DMS153 treated with DMSO at 0.1 percent for 48 hours (cell line): Measurements from ENCODE around the gene GJD4.

Experiments
- DNase-seq: peaks from one replicate; lab custom pipeline; 2025; ENCODE audit not compliant: unreplicated experiment; lab: John Stamatoyannopoulos, UW

The GJD4 gene

DNA sequence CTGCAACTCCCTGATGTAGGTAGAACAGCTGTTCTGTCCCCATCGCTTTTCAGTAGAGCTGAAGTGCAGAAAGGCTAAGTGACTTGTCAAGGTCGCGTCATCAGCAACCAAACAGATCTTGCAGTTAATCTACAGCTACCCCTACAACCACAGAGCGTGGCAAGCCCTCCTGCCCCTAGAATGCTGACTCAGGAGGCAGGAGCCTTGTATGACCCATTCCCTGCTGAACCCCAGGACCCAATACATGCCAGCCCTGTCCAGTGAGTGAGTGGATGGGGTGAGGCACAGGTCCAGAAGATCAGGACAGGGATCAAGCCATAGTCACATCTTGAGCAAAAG lies 26.6 kb upstream of the GJD4 start:
- no peak for DNase-seq

DNA sequence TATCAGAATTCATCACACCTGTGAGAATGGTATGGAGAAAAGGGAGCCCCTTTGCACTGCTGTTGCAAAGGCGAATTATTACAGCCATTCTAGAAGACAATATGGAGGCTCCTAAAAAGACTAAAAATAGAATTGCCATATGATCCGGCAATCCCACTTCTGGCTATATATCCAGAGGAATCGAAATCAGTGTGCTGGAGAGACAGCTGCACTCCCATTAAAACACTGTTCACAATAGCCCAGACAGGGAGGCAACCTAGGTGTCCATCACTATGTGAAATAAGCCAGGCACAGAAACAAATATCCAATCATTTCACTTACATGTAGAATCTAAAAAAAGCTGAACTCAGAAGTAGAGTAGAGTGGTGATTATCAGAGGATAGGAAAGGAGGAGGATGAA lies 26.0 kb upstream of the GJD4 start:
- no peak for DNase-seq

DNA sequence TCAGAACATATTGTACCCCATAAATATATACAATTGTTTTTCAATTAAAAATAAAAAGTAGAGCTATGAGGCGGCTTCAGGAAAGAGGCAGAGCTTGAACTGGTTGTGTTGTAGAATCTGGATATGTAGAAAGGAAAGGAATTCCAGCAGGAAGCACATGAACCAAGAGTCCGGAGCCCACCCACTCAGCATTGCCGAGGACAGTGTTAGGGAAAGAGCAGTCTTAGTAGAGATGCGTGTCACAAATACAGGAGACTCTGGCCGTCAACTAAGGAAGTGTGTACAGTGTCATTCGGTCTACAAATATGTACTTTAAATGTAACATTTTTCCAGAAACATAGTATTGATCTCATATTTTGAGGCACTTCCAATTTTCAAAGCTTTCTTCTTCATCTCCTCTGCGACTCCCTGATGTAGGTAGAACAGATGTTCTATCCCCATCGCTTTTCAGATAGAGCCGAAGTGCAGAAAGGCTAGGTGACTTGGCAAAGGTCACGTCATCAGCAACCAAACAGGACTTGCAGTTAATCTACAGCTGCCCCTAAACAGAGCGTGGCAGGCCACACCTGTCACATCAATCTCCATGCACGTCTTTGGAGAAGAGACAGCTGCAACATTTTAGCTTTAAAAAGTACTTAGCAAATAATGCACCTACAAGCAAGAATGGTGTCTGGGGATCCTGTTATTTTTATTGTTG lies 25.3 kb upstream of the GJD4 start:
- DNase-seq: no peak

DNA sequence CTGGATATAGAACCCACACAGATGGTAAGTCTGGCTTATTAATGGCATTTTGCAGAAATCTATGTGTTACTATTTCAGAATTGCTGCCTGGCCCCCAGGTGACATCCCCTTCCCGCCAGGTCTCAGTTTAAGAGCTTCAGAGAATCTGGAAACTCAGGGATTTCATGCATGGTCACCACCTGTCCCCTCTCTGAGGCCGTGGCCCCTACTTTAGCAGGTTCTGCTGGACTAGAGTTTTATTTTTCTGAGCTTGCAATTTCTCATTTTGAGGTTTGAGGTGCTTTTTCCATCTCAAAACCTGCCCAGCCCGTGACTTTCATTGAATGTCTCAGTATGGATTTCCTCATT lies 24.7 kb upstream of the GJD4 start:
- no peak for DNase-seq

DNA sequence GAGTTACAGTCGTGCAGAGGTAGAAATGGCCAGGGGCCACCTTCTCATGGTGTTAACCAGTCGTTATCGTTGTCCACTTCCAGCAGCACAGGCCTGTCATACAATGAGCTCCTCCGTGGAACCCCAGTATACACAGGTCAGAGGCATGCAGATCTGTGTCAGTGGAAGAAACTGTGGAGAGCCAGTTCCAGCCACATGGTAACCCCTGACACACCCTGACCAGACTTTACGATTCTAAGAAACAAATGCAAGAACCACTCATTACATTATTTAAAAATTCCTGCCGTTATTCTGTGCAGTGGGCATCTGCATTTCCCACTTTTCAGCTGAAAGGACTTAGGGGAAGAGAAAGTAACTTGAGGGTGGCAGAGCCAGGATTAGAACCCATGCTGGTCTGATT lies 23.5 kb upstream of the GJD4 start:
- no peak for DNase-seq

DNA sequence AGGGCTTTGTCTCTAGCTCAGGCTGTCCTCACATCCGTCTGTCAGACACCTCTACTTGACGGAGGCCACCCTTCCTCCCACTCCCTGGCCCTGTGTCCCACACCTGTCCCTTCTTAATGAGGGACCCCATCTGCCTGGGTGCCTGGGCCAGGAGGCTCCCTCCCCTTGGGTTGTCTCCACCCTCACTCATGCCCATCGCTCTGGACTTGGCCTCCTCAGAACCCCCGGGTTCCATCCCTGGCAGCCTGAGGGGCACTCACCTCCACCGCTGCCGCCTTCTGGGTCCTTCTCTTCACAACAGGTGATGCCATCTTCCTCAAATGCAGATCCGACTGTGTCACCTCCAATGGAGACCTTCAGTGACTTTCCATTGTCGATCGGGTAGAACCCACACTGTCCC lies 20.2 kb upstream of the GJD4 start:
- no peak for DNase-seq

DNA sequence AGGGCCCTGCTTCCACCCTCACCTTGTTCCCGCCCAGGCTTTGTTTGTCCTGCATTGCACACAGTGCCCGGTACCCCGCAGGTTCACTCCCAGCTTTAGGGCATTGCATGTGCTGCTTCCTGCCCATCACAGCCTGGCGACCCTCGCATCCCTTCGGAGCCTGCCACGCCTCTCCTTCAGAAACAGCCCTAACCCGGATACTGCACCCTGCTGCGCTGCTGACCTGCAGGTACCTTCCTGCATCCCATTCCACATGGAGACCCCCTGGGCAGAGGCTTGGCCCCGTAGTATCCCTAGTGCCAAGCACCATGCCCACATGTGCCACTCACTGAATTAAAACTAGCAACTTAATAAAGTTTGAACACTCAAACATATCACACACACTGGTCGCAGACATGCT lies 19.8 kb upstream of the GJD4 start:
- no peak for DNase-seq

DNA sequence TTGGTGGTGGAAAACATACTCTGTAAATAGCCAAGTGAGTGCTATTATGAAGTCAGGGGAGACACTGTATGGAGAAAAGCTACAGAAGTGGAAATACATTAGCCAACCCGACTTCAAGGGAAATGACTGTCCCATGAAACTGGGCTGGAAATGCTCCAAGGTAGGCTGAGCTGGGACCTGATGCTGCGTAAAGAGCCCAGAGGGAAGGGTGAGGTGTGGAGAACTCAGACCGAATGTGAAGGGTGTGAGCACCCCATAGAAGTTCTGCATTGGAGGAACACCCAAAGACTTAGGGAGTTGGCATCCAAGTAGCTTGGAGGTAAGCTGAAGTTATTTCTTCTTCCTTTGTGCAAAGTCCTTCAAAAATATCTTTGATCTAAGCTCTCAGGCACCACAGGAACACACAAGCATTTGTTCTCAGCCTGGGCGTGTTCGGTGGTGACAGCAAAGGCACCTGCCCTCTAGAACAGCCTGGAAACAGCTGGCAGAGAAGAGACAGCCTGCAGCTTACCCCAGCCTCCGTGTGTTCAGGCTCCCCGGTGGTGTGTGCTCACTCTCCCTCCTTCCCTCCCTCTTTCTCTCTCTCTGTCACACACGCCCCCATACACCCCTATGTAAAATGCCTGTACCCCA lies 19.1 kb upstream of the GJD4 start:
- no peak for DNase-seq

DNA sequence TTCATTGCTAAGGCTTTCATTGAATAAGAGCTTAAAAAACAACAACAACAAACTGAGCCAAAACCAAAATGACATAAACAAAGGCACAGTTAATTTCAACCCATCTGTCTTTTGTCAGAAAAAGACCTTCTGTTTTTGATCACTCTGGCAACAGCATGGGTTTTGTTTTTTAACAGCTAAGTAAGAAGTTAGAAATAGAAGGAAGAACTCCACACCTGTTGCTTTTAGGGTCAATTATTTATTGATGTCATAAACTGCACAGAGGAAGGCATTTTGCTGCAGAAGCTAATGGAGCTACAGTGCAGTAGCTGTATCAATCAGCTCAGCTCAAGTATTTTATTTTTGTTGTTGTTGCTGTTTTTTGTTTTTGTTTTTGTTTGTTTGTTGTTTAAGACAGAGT lies 16.3 kb upstream of the GJD4 start:
- DNase-seq: no peak

DNA sequence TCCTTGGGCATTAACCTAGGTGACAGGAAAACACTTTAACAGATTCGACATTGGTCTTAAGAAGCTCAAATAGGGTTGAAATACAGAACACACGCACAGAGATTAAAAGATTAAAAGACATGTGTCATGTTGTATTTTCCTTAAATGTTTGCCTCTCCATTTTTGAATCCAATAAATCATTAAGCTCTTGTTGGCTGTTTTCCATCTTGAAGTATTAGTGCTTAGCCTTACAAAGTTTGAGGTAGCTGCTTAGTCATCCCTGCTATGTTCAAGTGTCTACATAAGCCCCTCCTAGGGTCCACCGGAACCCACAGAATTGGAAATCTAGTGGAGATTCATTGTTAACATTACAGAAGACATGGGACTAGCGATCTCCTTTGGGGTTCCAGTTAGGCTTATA lies 12.7 kb upstream of the GJD4 start:
- DNase-seq: no peak

DNA sequence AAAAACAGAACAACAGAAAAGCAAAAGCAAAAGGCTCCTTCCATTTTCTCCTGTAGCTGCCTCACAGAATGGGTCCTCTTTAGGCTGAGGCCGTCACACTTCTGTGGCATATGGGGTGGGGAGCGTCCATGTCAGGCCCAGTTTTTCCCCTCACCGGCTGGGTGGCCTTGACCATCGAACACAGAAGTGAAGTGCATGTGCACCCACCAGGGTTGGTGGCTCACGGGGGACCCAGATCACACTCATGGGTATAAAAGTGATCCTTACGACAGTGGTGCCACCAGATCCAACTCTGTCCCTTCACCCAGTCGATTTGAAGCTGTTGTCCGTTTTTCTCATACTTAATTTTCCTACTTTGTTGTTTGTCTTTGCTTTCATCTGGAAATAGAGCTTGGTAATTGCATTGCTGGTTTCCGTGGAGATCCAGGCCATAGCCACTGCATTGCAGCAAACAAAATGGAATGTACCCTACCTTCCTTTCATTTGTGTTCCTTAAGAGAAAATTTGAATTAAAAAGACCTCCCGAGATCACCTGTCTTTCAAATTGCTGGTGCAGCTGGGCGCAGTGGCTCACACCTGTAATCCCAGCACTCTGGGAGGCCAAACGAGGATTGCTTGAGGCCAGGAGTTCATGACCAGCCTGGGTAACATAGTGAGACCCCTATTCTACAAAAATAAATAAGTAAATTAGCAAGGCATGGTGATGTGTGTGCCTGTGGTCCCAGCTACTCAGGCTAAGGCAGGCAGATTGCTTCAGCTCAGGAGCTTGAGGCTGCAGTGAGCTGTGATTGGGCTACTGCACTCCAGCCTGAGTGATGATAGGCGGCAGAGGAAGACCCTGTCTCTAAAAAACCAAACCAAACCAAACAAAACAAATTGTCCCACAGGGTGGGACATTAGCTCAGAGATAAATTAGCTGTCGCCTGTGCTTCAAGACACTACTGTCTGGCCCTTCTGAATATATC lies 10.7 kb upstream of the GJD4 start:
- DNase-seq: no peak

DNA sequence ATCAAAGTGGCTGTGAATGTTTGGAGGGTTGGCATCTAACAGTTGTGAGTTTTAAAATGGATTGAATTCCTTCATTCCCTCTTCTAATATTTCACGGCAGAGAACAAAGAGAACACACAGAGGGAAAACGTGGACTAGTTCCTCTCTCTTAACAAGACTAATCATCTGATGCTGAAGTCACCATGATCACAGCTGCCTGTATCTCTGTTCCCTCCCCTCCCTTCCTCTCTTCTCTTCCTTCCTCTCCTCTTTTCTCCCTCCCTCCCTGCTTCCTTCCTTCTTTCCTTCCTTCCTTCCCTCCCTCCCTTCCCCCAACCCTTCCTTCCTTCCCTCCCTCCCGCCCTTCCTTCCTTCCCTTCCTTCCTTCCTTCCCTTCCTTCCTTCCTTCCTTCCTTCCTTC lies 10.0 kb upstream of the GJD4 start:
- no peak for DNase-seq

DNA sequence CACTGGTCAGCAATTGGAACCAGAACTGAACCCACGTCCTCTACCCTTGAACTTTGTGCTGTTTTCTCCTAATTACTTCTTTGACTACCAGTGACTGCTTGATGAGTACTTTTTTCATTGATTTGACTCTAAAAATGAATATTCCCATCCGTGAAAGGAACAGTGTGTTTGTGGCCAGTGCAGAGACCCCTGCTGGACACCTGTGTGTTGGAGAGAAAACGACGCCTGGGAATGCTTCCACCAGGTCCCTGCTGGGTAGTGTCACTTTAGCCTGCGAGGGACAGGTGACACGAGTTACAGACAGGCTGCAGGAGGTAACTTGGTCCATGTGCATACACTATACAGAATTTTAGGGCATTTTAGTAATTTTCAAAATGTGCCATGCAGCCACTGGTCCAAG lies 6.8 kb upstream of the GJD4 start:
- DNase-seq: no peak

DNA sequence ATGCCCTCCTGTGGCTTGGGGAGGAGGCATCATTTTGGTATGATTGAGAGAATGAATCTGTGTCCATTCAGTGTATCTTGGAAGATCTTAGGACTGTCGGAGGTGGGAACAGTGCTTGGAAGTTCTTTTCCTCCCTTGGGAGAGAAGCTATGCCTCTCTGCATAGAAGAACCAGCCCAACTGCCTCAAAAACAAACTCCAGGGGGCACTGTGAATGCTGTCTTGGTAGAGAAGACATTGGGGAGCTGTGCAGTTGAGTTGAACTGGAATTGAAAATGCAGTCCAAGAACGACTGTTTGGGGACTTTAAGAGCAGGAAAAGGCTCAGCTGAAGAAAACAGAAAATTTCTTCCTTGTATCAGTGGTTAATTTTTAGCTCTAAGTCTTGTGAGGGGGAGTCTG lies 4.9 kb upstream of the GJD4 start:
- no peak for DNase-seq

DNA sequence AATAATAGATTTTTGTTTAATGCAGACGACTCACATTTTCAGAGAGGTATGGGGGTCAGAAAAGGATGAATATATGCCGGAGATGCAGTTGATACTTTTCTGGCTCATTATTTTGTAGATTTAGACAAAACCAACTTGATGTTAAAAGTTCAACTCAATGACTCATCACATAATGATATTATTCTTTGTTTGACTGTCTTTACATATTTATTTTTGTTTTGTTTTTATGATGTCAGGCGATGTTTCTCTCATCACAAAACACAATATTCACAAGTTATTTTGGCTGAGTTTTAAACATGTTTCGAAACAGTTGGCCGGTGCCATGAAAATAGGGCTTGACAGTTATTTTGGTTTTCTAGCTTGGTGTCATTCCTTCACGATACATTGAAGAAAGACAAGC lies 1.3 kb downstream of the GJD4 start:
- DNase-seq: no peak

DNA sequence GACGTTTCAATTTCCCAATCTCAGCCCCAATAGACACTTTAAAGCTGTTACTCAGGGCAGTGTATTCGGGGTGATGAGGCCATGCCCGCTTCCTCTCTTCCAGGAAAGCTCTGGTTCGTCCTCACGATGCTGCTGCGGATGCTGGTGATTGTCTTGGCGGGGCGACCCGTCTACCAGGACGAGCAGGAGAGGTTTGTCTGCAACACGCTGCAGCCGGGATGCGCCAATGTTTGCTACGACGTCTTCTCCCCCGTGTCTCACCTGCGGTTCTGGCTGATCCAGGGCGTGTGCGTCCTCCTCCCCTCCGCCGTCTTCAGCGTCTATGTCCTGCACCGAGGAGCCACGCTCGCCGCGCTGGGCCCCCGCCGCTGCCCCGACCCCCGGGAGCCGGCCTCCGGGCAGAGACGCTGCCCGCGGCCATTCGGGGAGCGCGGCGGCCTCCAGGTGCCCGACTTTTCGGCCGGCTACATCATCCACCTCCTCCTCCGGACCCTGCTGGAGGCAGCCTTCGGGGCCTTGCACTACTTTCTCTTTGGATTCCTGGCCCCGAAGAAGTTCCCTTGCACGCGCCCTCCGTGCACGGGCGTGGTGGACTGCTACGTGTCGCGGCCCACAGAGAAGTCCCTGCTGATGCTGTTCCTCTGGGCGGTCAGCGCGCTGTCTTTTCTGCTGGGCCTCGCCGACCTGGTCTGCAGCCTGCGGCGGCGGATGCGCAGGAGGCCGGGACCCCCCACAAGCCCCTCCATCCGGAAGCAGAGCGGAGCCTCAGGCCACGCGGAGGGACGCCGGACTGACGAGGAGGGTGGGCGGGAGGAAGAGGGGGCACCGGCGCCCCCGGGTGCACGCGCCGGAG lies 2.6 kb downstream of the GJD4 start:
- DNase-seq: no peak

DNA sequence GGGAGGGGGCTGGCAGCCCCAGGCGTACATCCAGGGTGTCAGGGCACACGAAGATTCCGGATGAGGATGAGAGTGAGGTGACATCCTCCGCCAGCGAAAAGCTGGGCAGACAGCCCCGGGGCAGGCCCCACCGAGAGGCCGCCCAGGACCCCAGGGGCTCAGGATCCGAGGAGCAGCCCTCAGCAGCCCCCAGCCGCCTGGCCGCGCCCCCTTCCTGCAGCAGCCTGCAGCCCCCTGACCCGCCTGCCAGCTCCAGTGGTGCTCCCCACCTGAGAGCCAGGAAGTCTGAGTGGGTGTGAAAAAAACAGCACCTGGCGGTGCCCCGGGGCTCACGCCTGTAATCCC lies 3.2 kb downstream of the GJD4 start:
- no peak for DNase-seq

DNA sequence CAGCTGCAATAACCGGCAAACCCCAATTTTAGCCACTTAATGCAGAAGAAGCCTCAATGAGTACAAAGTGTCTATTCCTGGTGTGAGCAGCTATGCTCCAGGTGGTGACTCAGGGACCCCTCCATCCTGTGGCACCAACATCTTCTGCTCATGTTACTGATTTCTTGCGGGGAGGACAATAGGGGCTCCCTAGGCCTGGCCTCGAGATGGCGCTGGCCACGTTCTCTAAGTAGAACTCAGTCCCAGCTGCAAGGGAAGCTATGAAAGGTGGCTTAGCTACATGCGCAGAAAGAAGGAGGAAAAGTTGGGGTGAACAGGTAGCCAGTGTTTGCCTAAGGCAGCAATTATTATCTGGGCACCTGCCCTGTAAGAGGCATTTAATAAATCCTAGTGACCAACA lies 6.6 kb downstream of the GJD4 start:
- DNase-seq: no peak

DNA sequence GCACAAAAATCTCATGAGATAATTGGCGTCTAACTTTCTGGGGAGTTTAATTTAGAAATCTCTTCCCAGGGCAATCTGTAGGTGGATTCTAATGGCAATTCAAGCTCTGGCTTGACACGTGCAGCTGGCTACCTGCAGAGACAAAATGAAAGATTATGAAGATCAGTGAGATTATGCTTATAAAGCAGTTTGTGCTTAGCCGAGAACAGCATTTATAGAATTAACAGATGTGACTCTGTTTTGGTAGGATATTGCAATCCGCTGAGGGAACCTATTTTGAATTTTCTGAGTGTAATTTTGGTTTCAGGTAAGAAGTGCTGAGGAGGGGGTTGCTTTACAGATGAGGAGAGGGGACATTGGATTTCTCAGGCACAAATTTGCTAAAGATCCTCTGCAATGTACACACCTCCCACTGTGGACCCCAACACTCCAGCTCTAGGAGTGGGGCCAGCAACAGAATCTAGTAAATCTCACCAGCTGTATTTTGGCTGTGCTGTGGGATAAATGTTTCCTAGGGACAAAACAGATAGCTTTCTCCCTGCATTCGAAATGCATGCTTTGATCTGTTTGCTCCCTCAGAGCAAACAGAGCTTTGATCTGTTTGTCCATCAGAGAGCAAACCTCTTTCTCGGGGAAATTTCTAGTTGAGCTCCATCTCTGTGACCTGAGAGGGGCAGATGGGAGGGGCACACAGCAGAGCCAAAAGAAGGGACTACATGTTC lies 7.4 kb downstream of the GJD4 start:
- DNase-seq: no peak

DNA sequence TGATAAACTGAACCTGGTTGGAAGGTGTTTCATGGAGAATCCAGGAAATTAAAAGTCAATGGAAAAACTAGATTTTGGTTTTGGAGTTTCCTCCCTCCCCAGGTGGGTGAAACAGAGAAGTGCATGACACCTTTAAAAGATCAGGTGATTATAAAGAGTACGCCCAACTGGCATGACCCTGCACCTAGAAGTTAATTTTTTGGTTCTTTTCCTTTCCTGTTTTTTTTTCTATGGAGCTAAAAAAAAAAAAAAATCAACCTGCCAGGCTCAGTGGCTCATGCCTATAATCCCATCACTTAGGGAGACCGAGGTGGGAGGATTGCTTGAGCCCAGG lies 7.9 kb downstream of the GJD4 start:
- DNase-seq: no peak

DNA sequence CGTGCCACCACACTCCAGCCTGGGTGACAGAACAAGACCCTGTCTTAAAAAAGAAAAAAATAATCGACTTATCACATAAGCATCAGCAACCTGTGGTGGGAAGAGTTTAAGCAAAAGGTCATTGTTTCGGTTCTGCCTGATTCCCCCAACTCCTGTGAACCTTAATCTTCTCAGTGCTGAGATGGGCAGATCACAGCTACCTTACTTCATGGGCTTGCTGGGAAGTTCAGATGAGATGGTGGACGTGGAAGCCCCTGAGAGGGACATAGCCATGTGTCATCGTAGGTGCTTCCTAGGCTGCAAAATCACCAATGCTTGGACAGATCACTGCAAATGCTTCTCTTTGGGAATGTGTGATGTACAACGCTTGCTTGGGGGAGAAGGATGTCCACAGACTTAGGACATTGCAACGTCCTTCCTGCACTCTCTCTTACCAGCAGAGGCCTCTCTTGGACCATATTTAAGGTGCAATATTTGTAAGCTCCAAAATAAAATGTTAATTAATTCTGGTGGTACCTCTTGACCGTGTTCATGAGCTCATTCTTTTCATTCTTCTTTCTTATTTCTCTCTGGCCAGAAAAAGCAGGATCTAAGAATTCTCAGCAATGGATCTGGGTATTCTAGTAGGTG lies 8.6 kb downstream of the GJD4 start:
- DNase-seq: no peak
